Stimulated activated CD4-positive, alpha-beta T cell treated with anti-CD3 and anti-CD28 coated beads, Interleukin-15, amount 100 ng/mL, for 1 hour (primary cell): ENCODE data around the gene ZNF639.
"Not testable (repeated sequence)": the region's sequence is repeated elsewhere in the genome, so short reads cannot be mapped to it uniquely, and the experiment has no call there.

ENCODE experiments used
- DNase-seq, 2 donors: peaks; one replicate each; pipeline ENCODE4 v3.0.0-alpha.2; 2020; ENCODE audit warnings: low read depth in 1 of 2, low spot score in 1 of 2

ZNF639 gene

GRCh38 chr3:179322286-179323196 is at the start of gene ZNF639:
Gene ZNF639 (plus strand): TSS chr3:179323031. CDS start chr3:179328294, 5,263 bp downstream.
- DNase-seq: peak; percentile 66 to 75

GRCh38 chr3:179274434-179274833 is 48.4 kb upstream of the ZNF639 start:
- DNase-seq: not testable (repeated sequence)

- no peak for DNase-seq
These were observed 46.8 kb upstream of the ZNF639 start for GRCh38 chr3:179276001-179276400.

DNA sequence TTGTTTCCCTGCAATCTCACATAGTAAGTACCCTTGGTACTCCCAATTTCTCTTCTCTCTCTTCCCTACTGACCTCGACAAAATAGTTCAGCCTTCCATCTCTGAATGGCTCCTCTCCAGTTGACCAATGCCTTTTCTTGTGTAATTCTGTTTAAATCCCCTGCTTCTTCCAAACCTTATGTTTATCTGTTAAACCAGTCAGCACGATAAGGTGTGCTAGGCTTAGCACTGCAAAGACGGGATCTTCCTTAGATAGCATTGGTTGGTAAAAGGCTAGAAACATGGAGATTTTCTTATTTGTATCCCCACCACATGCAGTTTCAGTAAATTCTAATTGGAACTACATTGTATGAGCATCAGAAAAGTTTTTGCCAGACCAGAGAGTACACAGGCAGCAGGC is 46.1 kb upstream of the ZNF639 start:
- DNase-seq: no peak

DNA sequence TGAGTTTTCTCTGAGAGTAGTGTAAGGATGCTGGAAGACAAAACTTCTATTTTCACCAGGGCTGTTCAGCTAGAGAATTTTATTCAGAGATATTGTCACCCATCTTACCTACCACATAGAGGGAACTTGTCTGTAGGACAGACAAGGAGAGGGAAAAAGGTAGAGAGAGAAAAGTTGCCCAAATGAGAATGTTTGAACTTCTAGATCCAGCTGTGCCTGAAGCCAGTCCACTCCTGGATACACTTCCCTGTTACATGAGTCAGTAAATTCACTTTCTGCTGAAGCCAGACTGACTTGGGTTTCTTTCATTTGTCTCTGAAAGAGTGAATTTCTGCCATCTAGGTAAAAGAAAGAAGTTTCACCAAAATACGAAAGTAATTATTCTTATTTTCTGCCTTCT is 44.7 kb upstream of the ZNF639 start:
- no peak for DNase-seq

DNA sequence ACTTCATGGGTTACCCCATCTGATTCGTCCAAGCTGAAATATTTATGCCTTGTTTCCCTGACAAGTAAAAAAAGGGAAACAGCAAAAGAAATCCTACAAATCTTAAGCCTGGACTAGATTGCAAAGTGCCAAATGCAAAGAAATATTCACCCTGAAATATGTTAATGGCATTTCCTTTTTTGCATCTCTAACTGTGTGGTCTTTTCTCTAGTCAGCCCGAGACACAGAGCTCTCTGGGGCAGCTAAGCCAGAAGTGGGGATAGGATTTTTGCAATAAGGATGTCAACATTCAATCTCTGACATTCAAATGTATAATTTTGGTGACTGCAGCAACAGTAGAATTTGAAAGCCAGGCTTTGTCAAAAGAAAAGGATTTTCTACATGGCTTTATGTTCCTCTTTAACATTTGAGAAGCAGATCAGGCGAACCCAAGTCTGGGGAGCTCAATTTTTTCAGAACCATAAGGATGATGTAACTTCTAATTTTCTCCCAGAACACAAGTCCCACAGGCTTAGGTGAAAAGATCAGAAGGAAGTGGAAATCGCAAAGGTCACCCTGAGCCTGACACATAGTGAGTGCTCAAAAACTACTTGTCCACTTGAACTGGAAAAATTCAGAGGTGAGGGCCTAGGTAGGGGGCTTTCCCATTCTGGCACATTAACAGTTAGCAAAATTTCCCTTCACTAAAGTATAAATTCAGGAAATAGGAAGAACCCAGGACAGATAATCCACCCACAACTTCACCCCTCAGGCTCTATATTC is 43.7 kb upstream of the ZNF639 start:
- DNase-seq: no peak

GRCh38 chr3:179279837-179280236 is 43.0 kb upstream of the ZNF639 start:
- no peak for DNase-seq

GRCh38 chr3:179281825-179282224 is 41.0 kb upstream of the ZNF639 start:
- DNase-seq: no peak

DNA sequence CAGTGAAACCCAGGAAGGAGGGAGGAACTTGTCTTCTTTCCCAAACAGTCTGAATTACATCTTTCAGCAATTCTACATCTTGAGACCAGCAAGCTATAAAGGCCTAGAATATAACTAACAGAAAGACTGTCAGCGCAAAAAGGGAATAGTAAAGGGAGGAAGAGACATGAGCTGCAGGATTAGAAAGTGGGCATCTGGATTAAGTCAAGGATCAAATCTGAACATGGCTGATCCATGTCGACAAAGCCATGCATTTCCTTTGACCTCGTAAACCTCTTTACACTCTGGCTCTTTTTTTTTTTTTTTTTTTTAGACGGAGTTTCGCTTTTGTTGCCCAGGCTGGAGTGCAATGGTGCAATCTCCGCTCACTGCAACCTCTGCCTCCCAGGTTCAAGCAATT is 36.5 kb upstream of the ZNF639 start:
- no peak for DNase-seq

- no peak for DNase-seq
These were observed 34.0 kb upstream of the ZNF639 start for GRCh38 chr3:179288845-179289244.

GRCh38 chr3:179289295-179289694 is 33.5 kb upstream of the ZNF639 start:
- DNase-seq: no peak

DNA sequence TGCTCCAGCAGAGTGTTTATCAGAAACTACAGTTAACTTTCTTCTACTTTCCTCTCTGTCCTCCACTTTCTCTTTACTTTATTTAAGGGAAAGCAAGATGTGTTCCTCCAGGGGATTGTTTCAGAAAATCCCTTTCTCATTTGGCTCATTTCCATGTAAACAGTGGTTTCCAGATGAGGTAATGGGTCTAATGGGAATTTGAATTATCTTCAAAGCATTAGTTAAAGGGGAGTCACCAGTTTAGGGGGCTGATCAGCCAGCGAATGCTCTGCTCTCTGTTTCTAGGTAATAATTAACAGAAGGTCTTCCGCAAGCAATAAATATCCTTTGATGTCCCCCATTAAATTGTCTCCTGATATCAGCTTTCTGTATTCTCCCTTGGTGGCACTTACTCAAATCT is 30.4 kb upstream of the ZNF639 start:
- no peak for DNase-seq

GRCh38 chr3:179297971-179298725 is 24.7 kb upstream of the ZNF639 start:
- DNase-seq: no peak

DNA sequence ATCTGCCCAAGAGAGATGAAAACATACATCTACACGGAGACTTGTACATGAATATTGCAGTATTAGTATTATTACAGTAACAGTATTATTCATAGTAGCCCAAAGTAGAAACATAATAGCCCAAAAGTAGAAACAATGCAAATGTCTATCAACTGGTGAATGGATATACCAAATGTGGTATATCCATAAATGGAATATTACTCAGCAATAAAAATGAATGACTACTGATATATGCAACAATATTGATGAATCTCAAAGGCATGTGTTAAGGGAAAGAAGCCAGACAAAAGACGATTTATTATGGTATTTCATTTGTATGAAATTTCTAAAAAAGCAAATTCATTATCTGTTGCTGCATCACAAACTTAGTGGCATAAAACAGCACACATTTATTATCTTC is 23.5 kb upstream of the ZNF639 start:
- DNase-seq: no peak

- DNase-seq: no peak
These were observed 22.7 kb upstream of the ZNF639 start for GRCh38 chr3:179299999-179300613.

- no peak for DNase-seq
These were observed 21.2 kb upstream of the ZNF639 start for GRCh38 chr3:179301645-179302044.

DNA sequence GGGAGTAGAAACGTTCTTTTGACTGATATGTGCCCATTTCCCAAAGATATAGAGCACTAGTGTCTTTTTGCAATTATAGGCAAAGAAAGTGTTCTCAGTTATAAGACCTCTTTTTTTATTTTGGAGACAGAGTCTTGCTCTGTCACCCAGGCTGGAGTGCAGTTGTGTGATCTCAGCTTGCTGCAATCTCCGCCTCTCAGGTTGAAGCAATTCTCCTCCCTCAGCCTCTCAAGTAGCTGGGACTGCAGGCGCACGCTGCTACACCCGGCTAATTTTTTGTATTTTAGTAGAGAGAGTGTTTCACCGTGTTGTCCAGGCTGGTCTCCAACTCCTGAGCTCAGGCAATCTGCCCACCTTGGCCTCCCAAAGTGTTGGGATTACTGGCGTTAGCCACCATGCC is 20.7 kb upstream of the ZNF639 start:
- DNase-seq: no peak

GRCh38 chr3:179304605-179305004 is 18.2 kb upstream of the ZNF639 start:
- no peak for DNase-seq

DNA sequence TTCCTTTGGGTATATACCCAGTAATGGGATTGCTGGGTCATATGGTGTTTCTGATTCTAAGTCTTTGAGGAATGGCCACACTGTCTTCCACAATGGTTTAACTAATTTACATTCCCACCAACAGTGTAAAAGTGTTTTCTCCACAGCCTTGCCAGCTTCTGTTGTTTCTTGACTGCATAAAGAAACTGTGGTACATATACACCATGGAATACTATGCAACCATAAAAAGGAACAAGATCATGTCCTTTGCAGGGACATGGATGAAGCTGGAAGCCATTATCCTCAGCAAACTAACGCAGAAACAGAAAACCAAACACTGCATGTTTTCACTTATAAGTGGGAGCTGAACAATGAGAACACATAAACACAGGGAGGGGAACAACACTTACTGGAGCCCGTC is 15.5 kb upstream of the ZNF639 start:
- not testable (repeated sequence) for DNase-seq

DNA sequence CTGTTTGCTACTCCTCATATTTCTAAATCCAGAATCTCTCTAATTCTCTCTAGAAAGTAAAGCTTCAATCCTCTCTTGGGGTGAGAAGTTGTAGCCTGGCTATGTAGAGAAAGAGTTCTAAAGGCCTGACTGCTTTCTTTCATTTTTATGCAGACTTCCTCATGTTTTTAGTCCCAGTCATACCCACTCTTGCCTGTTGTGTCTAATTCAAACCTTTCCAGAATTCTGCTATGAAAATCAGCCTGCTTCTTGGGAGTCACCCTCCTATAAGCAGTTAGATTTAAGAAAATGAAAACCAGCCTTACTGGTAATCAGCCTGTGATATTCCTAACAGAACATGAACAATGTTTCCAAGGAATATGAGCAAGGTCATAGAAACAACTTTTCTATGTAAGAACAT is 14.8 kb upstream of the ZNF639 start:
- no peak for DNase-seq
